ENCODE results near the gene RNGTT.

The RNGTT gene

GRCh38 chr6:88565836-88566235, 397.6 kb downstream of the RNGTT start:
- DNase-seq (ENCODE audit: low read depth in 2 of 2, low spot score in 1 of 2): no peak

- DNase-seq (ENCODE audit: low read depth in 2 of 2, low spot score in 1 of 2): no peak
Observed at GRCh38 chr6:88565409-88565811, 398.0 kb downstream of the RNGTT start.

- DNase-seq (ENCODE audit: low read depth in 2 of 2, low spot score in 1 of 2): no peak
Observed at GRCh38 chr6:88563277-88563625, 400.2 kb downstream of the RNGTT start.

GRCh38 chr6:88562353-88563276, 400.8 kb downstream of the RNGTT start:
- DNase-seq (ENCODE audit: low read depth in 2 of 2, low spot score in 1 of 2): no peak

- no peak for DNase-seq (ENCODE audit: low read depth in 2 of 2, low spot score in 1 of 2)
Observed at GRCh38 chr6:88561954-88562315, 401.5 kb downstream of the RNGTT start.

- no peak for DNase-seq (ENCODE audit: low read depth in 2 of 2, low spot score in 1 of 2)
Observed at GRCh38 chr6:88561034-88561953, 402.1 kb downstream of the RNGTT start.
